ENCODE data around the gene NWD2. TPM values are rescaled to one million over a fixed set of nuclear protein-coding genes. Genes with fewer than 3 reads are reported as not detected.

The NWD2 gene
- total RNA-seq, 1 donor from 2014 or later, result not detected

GRCh38 chr4:37453999-37454800, 209.7 kb downstream of the NWD2 start:
- H3K27ac Mint-ChIP-seq, result no peak overlapping the region
- H3K36me3 Mint-ChIP-seq (ENCODE audit: low read depth), result no peaks in the 10 kb centered on the region
- H3K27me3 Mint-ChIP-seq (ENCODE audit: insufficient read depth), result peaks cover 50% of the 10 kb centered on the region
- H3K9me3 Mint-ChIP-seq, result no peaks in the 10 kb centered on the region
- H3K4me1 Mint-ChIP-seq (ENCODE audit: low read depth), result peaks cover 15% of the 10 kb centered on the region
- DNase-seq (ENCODE audit: low spot score), result no peak
- peak overlapping the region; percentile 55 for H3K4me3 Mint-ChIP-seq
- intact Hi-C loops (cut with micrococcal nuclease), result loop anchor here (1.0 to 10.0 kb wide), 4 partner anchors 112 to 581 kb away; partner anchors contain the start of gene RELL1

GRCh38 chr4:37455301-37456131, 211.0 kb downstream of the NWD2 start:
- no peak overlapping the region for H3K4me3 Mint-ChIP-seq
- no peak overlapping the region for H3K27ac Mint-ChIP-seq
- H3K4me1 Mint-ChIP-seq (ENCODE audit: low read depth), result peaks cover 15% of the 10 kb centered on the region
- no peaks in the 10 kb centered on the region for H3K9me3 Mint-ChIP-seq
- no peak for DNase-seq (ENCODE audit: low spot score)
- intact Hi-C loops (cut with micrococcal nuclease), result loop anchor here (10.0 kb wide), 1 partner anchor 229 kb away; the partner anchor contains the start of gene RELL1
- no peaks in the 10 kb centered on the region for H3K36me3 Mint-ChIP-seq (ENCODE audit: low read depth)
- peaks cover 46% of the 10 kb centered on the region for H3K27me3 Mint-ChIP-seq (ENCODE audit: insufficient read depth)

- no peaks in the 10 kb centered on the region for H3K4me1 Mint-ChIP-seq (ENCODE audit: low read depth)
- peaks cover 15% of the 10 kb centered on the region for H3K27me3 Mint-ChIP-seq (ENCODE audit: insufficient read depth)
- DNase-seq (ENCODE audit: low spot score), result no peak
- H3K27ac Mint-ChIP-seq, result no peak overlapping the region
- no peak overlapping the region for H3K4me3 Mint-ChIP-seq
- no peaks in the 10 kb centered on the region for H3K9me3 Mint-ChIP-seq
- no peaks in the 10 kb centered on the region for H3K36me3 Mint-ChIP-seq (ENCODE audit: low read depth)
- intact Hi-C loops (cut with micrococcal nuclease), result no loop called here
These were observed 217.3 kb downstream of the NWD2 start for GRCh38 chr4:37461801-37462200.

- H3K27ac Mint-ChIP-seq, result no peak overlapping the region
- no peaks in the 10 kb centered on the region for H3K9me3 Mint-ChIP-seq
- no peaks in the 10 kb centered on the region for H3K4me1 Mint-ChIP-seq (ENCODE audit: low read depth)
- H3K27me3 Mint-ChIP-seq (ENCODE audit: insufficient read depth), result peaks cover 11% of the 10 kb centered on the region
- intact Hi-C loops (cut with micrococcal nuclease), result no loop called here
- no peaks in the 10 kb centered on the region for H3K36me3 Mint-ChIP-seq (ENCODE audit: low read depth)
- no peak for DNase-seq (ENCODE audit: low spot score)
- H3K4me3 Mint-ChIP-seq, result no peak overlapping the region
These were observed 218.7 kb downstream of the NWD2 start for GRCh38 chr4:37463033-37463856.

- Mint-ChIP-seq H3K4me3 (no peak overlapping the region), H3K36me3 (ENCODE audit: low read depth) (no peaks in the 10 kb centered on the region), H3K27me3 (ENCODE audit: insufficient read depth) (peaks cover 8% of the 10 kb centered on the region), H3K27ac (no peak overlapping the region), H3K4me1 (ENCODE audit: low read depth) (no peaks in the 10 kb centered on the region), H3K9me3 (no peaks in the 10 kb centered on the region)
- no peak for DNase-seq (ENCODE audit: low spot score)
- intact Hi-C loops (cut with micrococcal nuclease), result no loop called here
These were observed 220.0 kb downstream of the NWD2 start for GRCh38 chr4:37464373-37465128.

- H3K27ac Mint-ChIP-seq, result no peak overlapping the region
- intact Hi-C loops (cut with micrococcal nuclease), result no loop called here
- no peak for DNase-seq (ENCODE audit: low spot score)
- no peaks in the 10 kb centered on the region for H3K4me1 Mint-ChIP-seq (ENCODE audit: low read depth)
- no peaks in the 10 kb centered on the region for H3K36me3 Mint-ChIP-seq (ENCODE audit: low read depth)
- no peak overlapping the region for H3K4me3 Mint-ChIP-seq
- peaks cover 8% of the 10 kb centered on the region for H3K27me3 Mint-ChIP-seq (ENCODE audit: insufficient read depth)
- no peaks in the 10 kb centered on the region for H3K9me3 Mint-ChIP-seq
These were observed 220.8 kb downstream of the NWD2 start for GRCh38 chr4:37465296-37465695.

GRCh38 chr4:37465845-37466244, 221.3 kb downstream of the NWD2 start:
- no peaks in the 10 kb centered on the region for H3K4me1 Mint-ChIP-seq (ENCODE audit: low read depth)
- no peak for DNase-seq (ENCODE audit: low spot score)
- H3K36me3 Mint-ChIP-seq (ENCODE audit: low read depth), result no peaks in the 10 kb centered on the region
- no peak overlapping the region for H3K4me3 Mint-ChIP-seq
- H3K9me3 Mint-ChIP-seq, result no peaks in the 10 kb centered on the region
- intact Hi-C loops (cut with micrococcal nuclease), result no loop called here
- peaks cover 7% of the 10 kb centered on the region for H3K27me3 Mint-ChIP-seq (ENCODE audit: insufficient read depth)
- H3K27ac Mint-ChIP-seq, result no peak overlapping the region

- Mint-ChIP-seq H3K36me3 (ENCODE audit: low read depth) (no peaks in the 10 kb centered on the region), H3K27me3 (ENCODE audit: insufficient read depth) (peaks cover 9% of the 10 kb centered on the region), H3K9me3 (no peaks in the 10 kb centered on the region), H3K4me3 (no peak overlapping the region), H3K27ac (no peak overlapping the region), H3K4me1 (ENCODE audit: low read depth) (no peaks in the 10 kb centered on the region)
- no peak for DNase-seq (ENCODE audit: low spot score)
- intact Hi-C loops (cut with micrococcal nuclease), result no loop called here
These were observed 222.7 kb downstream of the NWD2 start for GRCh38 chr4:37467223-37467622.

GRCh38 chr4:37467824-37468223, 223.3 kb downstream of the NWD2 start:
- intact Hi-C loops (cut with micrococcal nuclease), result no loop called here
- no peaks in the 10 kb centered on the region for H3K36me3 Mint-ChIP-seq (ENCODE audit: low read depth)
- peaks cover 12% of the 10 kb centered on the region for H3K27me3 Mint-ChIP-seq (ENCODE audit: insufficient read depth)
- no peak overlapping the region for H3K4me3 Mint-ChIP-seq
- DNase-seq (ENCODE audit: low spot score), result no peak
- H3K9me3 Mint-ChIP-seq, result no peaks in the 10 kb centered on the region
- no peaks in the 10 kb centered on the region for H3K4me1 Mint-ChIP-seq (ENCODE audit: low read depth)
- no peak overlapping the region for H3K27ac Mint-ChIP-seq

GRCh38 chr4:37469286-37469685, 224.7 kb downstream of the NWD2 start:
- Mint-ChIP-seq H3K4me3 (no peak overlapping the region), H3K36me3 (ENCODE audit: low read depth) (no peaks in the 10 kb centered on the region), H3K27ac (no peak overlapping the region), H3K4me1 (ENCODE audit: low read depth) (no peaks in the 10 kb centered on the region), H3K27me3 (ENCODE audit: insufficient read depth) (peaks cover 10% of the 10 kb centered on the region), H3K9me3 (no peaks in the 10 kb centered on the region)
- DNase-seq (ENCODE audit: low spot score), result no peak
- intact Hi-C loops (cut with micrococcal nuclease), result no loop called here

GRCh38 chr4:37470245-37470644, 225.7 kb downstream of the NWD2 start:
- Mint-ChIP-seq H3K4me3 (no peak overlapping the region), H3K4me1 (ENCODE audit: low read depth) (no peaks in the 10 kb centered on the region), H3K27ac (no peak overlapping the region), H3K27me3 (ENCODE audit: insufficient read depth) (peaks cover 10% of the 10 kb centered on the region), H3K36me3 (ENCODE audit: low read depth) (no peaks in the 10 kb centered on the region), H3K9me3 (no peaks in the 10 kb centered on the region)
- intact Hi-C loops (cut with micrococcal nuclease), result no loop called here
- DNase-seq (ENCODE audit: low spot score), result no peak

GRCh38 chr4:37471093-37471492, 226.6 kb downstream of the NWD2 start:
- no peaks in the 10 kb centered on the region for H3K4me1 Mint-ChIP-seq (ENCODE audit: low read depth)
- no peak for DNase-seq (ENCODE audit: low spot score)
- intact Hi-C loops (cut with micrococcal nuclease), result no loop called here
- H3K27ac Mint-ChIP-seq, result no peak overlapping the region
- H3K9me3 Mint-ChIP-seq, result no peaks in the 10 kb centered on the region
- no peak overlapping the region for H3K4me3 Mint-ChIP-seq
- peaks cover 8% of the 10 kb centered on the region for H3K27me3 Mint-ChIP-seq (ENCODE audit: insufficient read depth)
- H3K36me3 Mint-ChIP-seq (ENCODE audit: low read depth), result no peaks in the 10 kb centered on the region

Data from activated T-helper 1 cell treated with anti-CD3 and anti-CD28 coated beads, Interleukin-12 subunit alpha, Interleukin-12 subunit beta, Interleukin-2, Interleukin-4 antibody, amounts not matched to agents 30 ng/mL and 10 ng/mL and 1 ng/mL, durations not matched to agents 14 hours and 24 hours and 36 hours (primary cell).